Ishikawa (cell line): Measurements from ENCODE around the gene OR2A14.

ENCODE experiments used
- CEBPB ChIP-seq: IDR thresholded peaks from 2 replicates; pipeline ENCODE4 v1.6.1; 2012
- CREB1 ChIP-seq: IDR thresholded peaks from 2 replicates; pipeline ENCODE4 v1.6.1; 2012; ENCODE audit warnings: low read depth
- EGR1 ChIP-seq: IDR thresholded peaks from 2 replicates; pipeline ENCODE4 v1.6.1; 2012
- EP300 ChIP-seq: IDR thresholded peaks from 2 replicates; pipeline ENCODE4 v1.6.1; 2012; ENCODE audit warnings: borderline replicate concordance
- FOXM1 ChIP-seq: IDR thresholded peaks from 2 replicates; pipeline ENCODE4 v1.6.1; 2012; ENCODE audit warnings: low read depth, borderline replicate concordance
- MAX ChIP-seq: IDR thresholded peaks from 2 replicates; pipeline ENCODE4 v1.6.1; 2012
- NFIC ChIP-seq: IDR thresholded peaks from 2 replicates; pipeline ENCODE4 v1.6.1; 2012
- RAD21 ChIP-seq: IDR thresholded peaks from 2 replicates; pipeline ENCODE4 v1.6.1; 2012; ENCODE audit warnings: low read depth
- REST ChIP-seq: IDR thresholded peaks from 2 replicates; pipeline ENCODE4 v1.6.1; 2012; ENCODE audit warnings: low read depth, mild to moderate bottlenecking
- TAF1 ChIP-seq: IDR thresholded peaks from 2 replicates; pipeline ENCODE4 v1.6.1; 2012; ENCODE audit warnings: low read depth, mild to moderate bottlenecking
- TCF12 ChIP-seq: IDR thresholded peaks from 2 replicates; pipeline ENCODE4 v1.6.1; 2012; ENCODE audit warnings: low read depth
- TEAD4 ChIP-seq: IDR thresholded peaks from 2 replicates; pipeline ENCODE4 v1.6.1; 2012
- USF1 ChIP-seq: IDR thresholded peaks from 2 replicates; pipeline ENCODE4 v1.6.1; 2012
- YY1 ChIP-seq: IDR thresholded peaks from 2 replicates; pipeline ENCODE4 v1.6.1; 2012; ENCODE audit warnings: low read depth
- ZBTB7A ChIP-seq: IDR thresholded peaks from 2 replicates; pipeline ENCODE4 v1.6.1; 2012; ENCODE audit warnings: low read depth

The OR2A14 gene

GRCh38 chr7:144090667-144091066 lies 32.3 kb upstream of the OR2A14 start:
- no peak for TF ChIP-seq TAF1
- no peak for TF ChIP-seq TEAD4
- TF ChIP-seq NFIC, result no peak
- TF ChIP-seq EP300, result no peak
- no peak for TF ChIP-seq REST
- TF ChIP-seq USF1, result no peak
- TF ChIP-seq TCF12, result no peak
- no peak for TF ChIP-seq CEBPB
- TF ChIP-seq CREB1, result no peak
- no peak for TF ChIP-seq RAD21
- no peak for TF ChIP-seq ZBTB7A
- TF ChIP-seq FOXM1, result no peak
- no peak for TF ChIP-seq MAX
- no peak for TF ChIP-seq YY1
- TF ChIP-seq EGR1, result no peak

GRCh38 chr7:144098776-144099175 lies 24.2 kb upstream of the OR2A14 start:
- TF ChIP-seq FOXM1, result no peak
- TF ChIP-seq MAX, result no peak
- no peak for TF ChIP-seq EGR1
- no peak for TF ChIP-seq CEBPB
- TF ChIP-seq TCF12, result no peak
- TF ChIP-seq NFIC, result no peak
- no peak for TF ChIP-seq ZBTB7A
- TF ChIP-seq EP300, result no peak
- no peak for TF ChIP-seq CREB1
- TF ChIP-seq TEAD4, result no peak
- no peak for TF ChIP-seq RAD21
- no peak for TF ChIP-seq TAF1
- no peak for TF ChIP-seq USF1
- no peak for TF ChIP-seq REST
- no peak for TF ChIP-seq YY1

- TF ChIP-seq CEBPB, result no peak
Measured at GRCh38 chr7:144100607-144101006, 22.4 kb upstream of the OR2A14 start.

GRCh38 chr7:144102041-144102440 lies 20.9 kb upstream of the OR2A14 start:
- no peak for TF ChIP-seq FOXM1
- no peak for TF ChIP-seq YY1
- TF ChIP-seq TAF1, result no peak
- TF ChIP-seq NFIC, result no peak
- no peak for TF ChIP-seq MAX
- TF ChIP-seq TCF12, result no peak
- TF ChIP-seq TEAD4, result no peak
- no peak for TF ChIP-seq ZBTB7A
- no peak for TF ChIP-seq USF1
- no peak for TF ChIP-seq CREB1
- no peak for TF ChIP-seq RAD21
- no peak for TF ChIP-seq CEBPB
- no peak for TF ChIP-seq EGR1
- TF ChIP-seq EP300, result no peak
- no peak for TF ChIP-seq REST
